Neuron (in vitro differentiated cells): ENCODE data around the gene LRRK1.

Experiments
- H2AFZ ChIP-seq: one replicate; pipeline ENCODE4 v1.6.1; 2013; ENCODE audit warnings: low read depth, mild to moderate bottlenecking, inconsistent platforms, low read length, moderate library complexity
- H3K27me3 ChIP-seq: one replicate; pipeline ENCODE4 v1.6.1; 2013; ENCODE audit warnings: low read length; ENCODE audit not compliant: insufficient read depth
- H3K36me3 ChIP-seq: one replicate; pipeline ENCODE4 v1.6.1; 2013; ENCODE audit warnings: low read length; ENCODE audit not compliant: insufficient read depth
- H3K4me1 ChIP-seq: one replicate; pipeline ENCODE4 v1.6.1; 2013; ENCODE audit warnings: low read length; ENCODE audit not compliant: insufficient read depth
- H3K4me3 ChIP-seq: 2 replicates; pipeline ENCODE4 v1.5.1; 2013; ENCODE audit warnings: mild to moderate bottlenecking, low read length, moderate library complexity
- H3K9me3 ChIP-seq: one replicate; pipeline ENCODE4 v1.6.1; 2013; ENCODE audit warnings: low read length

Gene LRRK1

GRCh38 chr15:100941536-100941935, 22.4 kb downstream of the LRRK1 start:
- Histone ChIP-seq H3K27me3 (no peaks in the 10 kb centered on the region), H3K36me3 (no peaks in the 10 kb centered on the region), H2AFZ (no peak overlapping the region), H3K4me3 (no peak overlapping the region), H3K9me3 (no peaks in the 10 kb centered on the region), H3K4me1 (no peaks in the 10 kb centered on the region)

DNA sequence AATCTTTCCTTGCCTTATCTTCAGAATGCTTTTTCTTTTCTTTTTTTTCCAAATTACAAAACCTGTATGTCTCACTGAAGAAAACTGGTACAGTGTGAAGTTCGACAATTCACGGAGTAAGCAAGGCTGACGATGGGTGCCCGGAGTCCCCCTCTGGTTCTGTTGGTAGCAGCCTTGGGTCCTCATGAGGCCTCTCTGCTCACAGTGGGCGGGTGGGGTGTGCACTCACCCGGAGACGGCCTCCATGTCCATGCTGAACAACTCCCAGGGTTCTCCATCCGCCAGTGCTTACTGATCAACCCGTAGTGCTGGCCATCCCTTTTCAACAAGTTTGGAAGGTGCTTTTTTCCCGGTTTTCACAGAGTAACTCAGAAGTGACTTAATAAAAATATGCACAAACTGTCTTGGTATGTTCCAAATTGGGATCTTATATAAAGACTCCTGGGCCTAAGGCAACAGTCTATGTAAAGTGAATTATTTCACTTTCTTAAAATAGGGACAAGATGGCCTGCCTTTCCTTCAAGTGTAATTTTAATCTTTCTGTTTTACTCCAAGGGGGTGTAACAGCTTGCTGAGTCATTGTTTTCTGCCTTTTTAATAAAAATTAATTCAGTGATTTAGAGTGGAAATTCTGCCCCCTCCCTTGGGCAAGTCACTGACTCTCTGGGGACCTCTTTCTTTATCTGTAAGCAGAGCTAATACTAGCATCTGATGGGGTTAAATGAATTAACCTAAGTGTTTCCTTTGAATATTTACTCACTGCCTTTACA, 23.7 kb downstream of the LRRK1 start:
- Histone ChIP-seq H3K4me3 (no peak overlapping the region), H3K9me3 (no peaks in the 10 kb centered on the region), H2AFZ (no peak overlapping the region), H3K4me1 (no peaks in the 10 kb centered on the region), H3K27me3 (no peaks in the 10 kb centered on the region), H3K36me3 (no peaks in the 10 kb centered on the region)

DNA sequence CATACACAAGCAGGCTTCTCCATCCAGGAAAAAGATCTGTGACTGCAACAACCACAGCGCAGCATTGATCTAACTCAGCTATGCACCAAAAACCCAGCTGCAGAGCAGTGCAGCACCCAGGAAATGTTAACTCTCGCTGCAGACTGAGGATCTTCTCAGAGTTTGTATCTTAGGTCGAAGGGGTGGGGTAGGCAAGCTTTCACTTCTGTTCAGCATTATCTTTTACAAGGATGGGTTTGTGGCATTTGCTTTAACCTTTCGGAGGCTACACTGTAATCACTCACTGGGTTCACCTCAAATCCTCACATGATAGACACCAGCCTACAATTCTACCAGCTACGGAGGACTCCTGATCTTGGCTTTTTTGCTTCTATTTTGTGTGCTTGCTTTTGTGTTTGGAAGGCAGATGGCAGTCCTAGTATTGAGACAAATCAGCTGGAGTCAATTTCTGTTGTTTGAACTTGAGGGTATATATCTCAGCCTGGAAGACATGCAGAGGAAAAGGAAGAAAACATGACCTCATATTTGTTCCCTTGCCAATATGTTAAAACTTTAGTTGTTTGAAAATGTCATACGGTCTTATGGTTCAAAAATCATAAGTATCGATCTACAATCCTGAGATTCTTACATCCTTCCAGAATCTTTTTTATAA, 25.2 kb downstream of the LRRK1 start:
- Histone ChIP-seq H3K36me3 (no peaks in the 10 kb centered on the region), H2AFZ (no peak overlapping the region), H3K4me1 (no peaks in the 10 kb centered on the region), H3K9me3 (no peaks in the 10 kb centered on the region), H3K27me3 (peaks cover 3% of the 10 kb centered on the region), H3K4me3 (no peak overlapping the region)

DNA sequence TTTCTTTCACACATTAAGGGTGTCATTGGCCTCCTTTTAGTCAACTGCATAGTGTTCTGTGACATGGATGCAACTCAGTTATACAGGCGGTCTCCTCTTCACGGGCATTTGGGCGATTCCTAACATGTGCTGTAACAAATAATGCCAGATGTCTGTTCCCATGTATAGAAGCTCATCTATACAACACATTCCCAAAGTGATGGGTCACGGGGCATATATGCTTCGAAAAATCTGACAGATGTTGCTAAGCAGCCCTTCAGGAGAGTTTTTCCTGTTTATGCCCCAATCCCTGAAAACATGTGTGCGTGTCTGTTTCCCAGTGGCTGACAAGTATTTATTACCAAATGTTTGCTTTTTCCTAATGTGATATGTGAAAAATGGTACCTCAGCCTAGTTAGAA, 25.8 kb downstream of the LRRK1 start:
- no peaks in the 10 kb centered on the region for H3K4me1 ChIP-seq
- no peak overlapping the region for H3K4me3 ChIP-seq
- no peak overlapping the region for H2AFZ ChIP-seq
- peaks cover 3% of the 10 kb centered on the region for H3K27me3 ChIP-seq
- H3K9me3 ChIP-seq, result no peaks in the 10 kb centered on the region
- no peaks in the 10 kb centered on the region for H3K36me3 ChIP-seq

DNA sequence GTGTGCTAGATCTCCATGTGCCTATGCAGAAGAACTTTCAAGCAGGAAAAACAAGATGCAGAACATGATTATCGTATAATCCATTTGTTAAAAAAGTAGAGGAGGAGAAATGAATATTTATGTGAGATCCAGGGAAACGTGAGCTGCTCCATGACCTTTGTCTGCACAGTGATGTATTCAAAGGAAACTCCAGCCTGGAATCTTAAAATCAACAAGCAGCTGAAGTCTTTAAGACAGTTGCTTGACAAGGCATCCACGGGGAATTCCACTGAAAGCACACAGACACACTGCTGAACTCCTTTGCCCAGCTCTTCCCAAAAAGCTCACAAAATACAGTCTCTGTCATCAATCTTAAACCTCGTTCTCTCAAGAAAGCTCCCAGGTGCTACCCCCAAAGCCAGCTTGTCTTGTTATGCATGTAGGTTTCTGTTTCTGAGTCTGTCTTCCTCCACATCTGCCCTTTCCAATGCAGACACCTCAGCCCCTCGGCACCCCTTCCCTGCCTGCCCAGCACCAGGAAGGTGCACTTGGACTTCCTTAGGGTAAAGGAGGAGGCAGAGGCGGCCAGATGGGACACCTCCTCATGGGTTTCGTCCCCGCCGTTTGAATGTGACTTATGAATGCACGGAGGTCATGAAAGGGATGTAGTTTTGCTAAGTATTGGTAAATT, 28.7 kb downstream of the LRRK1 start:
- Histone ChIP-seq H3K27me3 (peaks cover 3% of the 10 kb centered on the region), H2AFZ (no peak overlapping the region), H3K4me1 (no peaks in the 10 kb centered on the region), H3K36me3 (no peaks in the 10 kb centered on the region), H3K9me3 (no peaks in the 10 kb centered on the region), H3K4me3 (no peak overlapping the region)

DNA sequence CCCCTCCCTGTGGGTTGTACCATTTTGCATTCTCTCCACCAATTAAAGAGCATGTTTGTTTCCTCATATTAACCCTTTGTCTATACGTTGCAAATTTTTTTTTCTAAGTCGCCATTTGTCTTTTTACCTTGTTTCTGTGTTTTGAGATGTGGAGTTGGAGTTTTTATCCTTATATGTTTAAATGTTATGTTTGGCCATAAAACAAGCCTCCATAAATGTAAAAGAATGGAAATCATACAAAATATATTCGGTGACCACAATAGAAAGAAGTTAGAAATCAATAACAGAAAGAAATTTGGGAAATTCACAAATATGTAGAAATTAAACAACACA, 29.2 kb downstream of the LRRK1 start:
- Histone ChIP-seq H2AFZ (no peak overlapping the region), H3K4me1 (no peaks in the 10 kb centered on the region), H3K27me3 (peaks cover 3% of the 10 kb centered on the region), H3K4me3 (no peak overlapping the region), H3K36me3 (no peaks in the 10 kb centered on the region), H3K9me3 (no peaks in the 10 kb centered on the region)

- no peak overlapping the region for H3K4me3 ChIP-seq
- no peak overlapping the region for H2AFZ ChIP-seq
- H3K4me1 ChIP-seq, result no peaks in the 10 kb centered on the region
- H3K36me3 ChIP-seq, result no peaks in the 10 kb centered on the region
- H3K9me3 ChIP-seq, result no peaks in the 10 kb centered on the region
- peaks cover 3% of the 10 kb centered on the region for H3K27me3 ChIP-seq
Observed at GRCh38 chr15:100949691-100950090, 30.5 kb downstream of the LRRK1 start.

DNA sequence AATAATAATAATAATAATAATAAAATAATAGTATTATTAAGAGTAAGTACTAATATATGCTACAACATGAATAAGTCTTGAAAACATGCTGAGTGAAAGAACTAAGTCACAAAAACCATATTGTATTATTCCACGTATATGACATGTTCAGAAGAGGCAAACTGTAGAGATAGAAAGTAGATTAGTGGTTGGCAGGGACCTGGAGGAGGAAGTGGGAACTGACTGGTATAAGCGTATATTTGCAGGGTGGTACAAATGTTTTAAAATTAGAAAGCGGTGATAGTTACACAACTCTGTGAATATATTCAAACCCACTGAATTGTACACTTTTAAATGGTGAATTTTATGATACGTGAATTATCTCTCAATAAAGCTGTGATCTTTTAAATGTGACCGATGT, 32.8 kb downstream of the LRRK1 start:
- Histone ChIP-seq H3K4me3 (no peak overlapping the region), H3K27me3 (peaks cover 3% of the 10 kb centered on the region), H3K36me3 (no peaks in the 10 kb centered on the region), H2AFZ (no peak overlapping the region), H3K9me3 (no peaks in the 10 kb centered on the region), H3K4me1 (no peaks in the 10 kb centered on the region)

GRCh38 chr15:100952566-100952965, 33.4 kb downstream of the LRRK1 start:
- H3K27me3 ChIP-seq, result peaks cover 3% of the 10 kb centered on the region
- no peak overlapping the region for H2AFZ ChIP-seq
- no peaks in the 10 kb centered on the region for H3K36me3 ChIP-seq
- no peaks in the 10 kb centered on the region for H3K9me3 ChIP-seq
- H3K4me1 ChIP-seq, result no peaks in the 10 kb centered on the region
- H3K4me3 ChIP-seq, result no peak overlapping the region

DNA sequence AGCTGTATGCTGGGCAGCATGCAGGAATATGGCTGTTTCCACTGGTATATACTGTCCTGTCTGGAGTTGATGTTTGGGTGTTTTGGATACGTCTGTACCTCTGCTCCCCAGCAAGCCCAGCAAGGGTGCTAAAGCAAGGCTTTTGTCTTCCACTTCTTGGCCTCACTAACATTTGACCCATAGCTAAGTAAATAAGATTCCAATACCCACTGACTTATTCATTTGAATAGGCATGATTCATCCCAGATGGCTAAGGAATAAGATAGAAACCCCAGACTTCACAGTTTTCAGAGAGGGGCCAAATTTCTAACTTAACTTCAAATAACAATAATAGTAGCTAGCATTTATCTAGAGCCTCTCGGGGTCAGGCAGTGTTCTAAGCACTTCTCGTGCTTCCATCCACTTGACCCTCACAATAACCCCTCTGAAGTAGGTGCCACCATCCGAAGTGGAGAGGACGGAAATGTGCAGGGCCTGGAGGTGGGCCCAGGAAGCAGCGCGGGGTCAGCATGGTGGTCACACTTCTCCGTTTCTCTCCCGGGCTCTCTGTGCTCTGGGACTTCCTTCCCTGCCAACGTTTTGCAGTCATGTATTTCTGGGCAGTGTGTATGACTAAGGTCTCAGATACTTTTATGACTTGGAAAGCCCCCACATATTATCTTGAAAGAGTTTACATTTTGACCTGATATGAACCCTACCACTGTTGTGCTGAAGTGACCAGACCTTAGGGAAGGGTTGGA, 39.3 kb downstream of the LRRK1 start:
- no peak overlapping the region for H2AFZ ChIP-seq
- no peaks in the 10 kb centered on the region for H3K36me3 ChIP-seq
- H3K9me3 ChIP-seq, result no peaks in the 10 kb centered on the region
- H3K4me3 ChIP-seq, result no peak overlapping the region
- H3K27me3 ChIP-seq, result no peaks in the 10 kb centered on the region
- no peaks in the 10 kb centered on the region for H3K4me1 ChIP-seq

- Histone ChIP-seq H2AFZ (no peak overlapping the region), H3K4me3 (no peak overlapping the region), H3K4me1 (no peaks in the 10 kb centered on the region), H3K9me3 (no peaks in the 10 kb centered on the region), H3K27me3 (peaks cover 2% of the 10 kb centered on the region), H3K36me3 (no peaks in the 10 kb centered on the region)
Observed at GRCh38 chr15:100959066-100960050, 40.2 kb downstream of the LRRK1 start.

GRCh38 chr15:100966997-100967396, 47.8 kb downstream of the LRRK1 start:
- no peaks in the 10 kb centered on the region for H3K4me1 ChIP-seq
- no peak overlapping the region for H2AFZ ChIP-seq
- peaks cover 24% of the 10 kb centered on the region for H3K27me3 ChIP-seq
- no peaks in the 10 kb centered on the region for H3K9me3 ChIP-seq
- no peaks in the 10 kb centered on the region for H3K36me3 ChIP-seq
- no peak overlapping the region for H3K4me3 ChIP-seq
